Astrocyte of the hippocampus (primary cell): ENCODE results near the gene GLA.

ENCODE experiments used
- DNase-seq: peaks from one replicate; pipeline ENCODE4 v3.0.0; 2011; ENCODE audit warnings: low read depth, low spot score

GLA gene

DNA sequence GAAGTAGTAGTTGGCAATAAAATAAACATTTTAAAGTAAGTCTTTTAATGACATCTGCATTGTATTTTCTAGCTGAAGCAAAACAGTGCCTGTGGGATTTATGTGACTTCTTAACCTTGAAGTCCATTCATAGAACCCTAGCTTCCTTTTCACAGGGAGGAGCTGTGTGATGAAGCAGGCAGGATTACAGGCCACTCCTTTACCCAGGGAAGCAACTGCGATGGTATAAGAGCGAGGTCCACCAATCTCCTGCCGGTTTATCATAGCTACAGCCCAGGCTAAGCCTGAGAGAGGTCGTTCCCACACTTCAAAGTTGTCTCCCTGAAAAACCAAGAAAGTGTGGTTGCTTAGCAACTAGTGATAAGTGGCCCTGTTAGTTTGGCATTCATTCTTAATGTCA is 9.9 kb downstream of the GLA start:
- no peak for DNase-seq

DNA sequence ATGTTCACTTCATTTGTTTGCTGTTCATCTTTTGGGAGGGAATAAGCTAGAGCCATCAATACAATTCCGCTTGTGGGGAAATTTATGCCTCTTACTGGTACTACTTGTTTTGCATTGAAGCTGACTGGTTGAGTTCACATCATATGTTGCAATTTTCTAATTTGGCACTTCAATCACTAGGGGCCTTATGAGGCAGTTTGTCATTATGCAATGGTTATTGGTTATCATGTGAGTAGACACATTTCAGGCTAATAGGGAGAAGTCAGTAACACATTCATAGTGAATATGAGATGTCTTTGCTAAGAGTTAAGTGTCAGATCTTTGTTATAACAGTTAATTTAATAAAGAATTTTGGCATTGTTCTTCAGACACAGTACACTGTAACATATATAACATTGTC is 11.9 kb downstream of the GLA start:
- no peak for DNase-seq

DNA sequence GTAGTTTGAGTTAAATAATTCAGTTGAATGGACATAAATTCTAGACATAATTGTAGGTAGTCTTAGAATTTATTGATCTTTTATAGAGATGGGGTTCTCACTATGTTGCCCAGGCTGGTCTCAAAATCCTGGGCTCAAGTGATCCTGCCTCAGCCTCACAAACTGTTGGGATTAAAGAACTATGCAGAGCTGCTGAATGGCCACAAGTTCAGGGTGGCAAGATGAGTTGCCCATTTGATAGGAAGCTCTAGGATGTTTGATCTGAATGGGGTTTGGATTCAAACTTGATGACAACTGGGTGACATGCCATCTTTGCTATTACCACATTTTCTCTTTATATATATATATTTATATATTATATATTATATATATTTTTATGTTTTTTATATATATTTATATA is 13.4 kb downstream of the GLA start:
- no peak for DNase-seq

DNA sequence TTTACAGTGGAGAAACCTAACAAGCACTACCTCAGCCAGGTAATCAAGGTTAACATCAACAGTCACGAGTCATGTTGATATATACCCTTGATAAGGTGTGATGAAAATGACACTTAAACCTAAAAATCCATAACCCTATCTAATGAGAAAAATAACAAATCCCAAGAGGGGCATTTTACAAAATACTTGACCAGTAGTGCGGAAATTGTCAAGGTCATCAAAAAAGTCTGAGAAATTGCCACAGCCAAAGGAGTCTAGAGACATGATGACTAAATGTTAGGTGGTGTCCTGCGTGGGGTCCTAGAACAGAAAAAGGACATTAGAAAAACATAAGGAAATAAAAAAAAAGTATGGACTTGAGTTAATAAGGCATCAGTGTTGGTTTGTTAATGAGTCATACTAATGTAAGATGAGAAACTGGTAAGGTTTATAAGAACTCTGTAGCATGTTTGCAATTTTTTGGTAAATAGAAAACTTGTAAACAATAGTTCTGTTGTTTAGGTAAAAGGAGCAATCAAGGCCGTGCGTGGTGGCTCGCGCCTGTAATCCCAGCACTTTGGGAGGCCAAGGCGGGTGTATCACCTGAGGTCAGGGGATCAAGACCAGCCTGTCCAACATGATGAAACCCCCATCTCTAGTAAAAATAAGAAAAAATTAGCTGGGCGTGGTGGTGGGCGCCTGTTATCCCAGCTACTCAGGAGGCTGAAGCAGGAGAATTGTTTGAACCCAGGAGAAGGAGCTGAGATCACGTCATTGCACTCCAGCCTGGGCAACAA is 14.0 kb downstream of the GLA start:
- DNase-seq = no peak

DNA sequence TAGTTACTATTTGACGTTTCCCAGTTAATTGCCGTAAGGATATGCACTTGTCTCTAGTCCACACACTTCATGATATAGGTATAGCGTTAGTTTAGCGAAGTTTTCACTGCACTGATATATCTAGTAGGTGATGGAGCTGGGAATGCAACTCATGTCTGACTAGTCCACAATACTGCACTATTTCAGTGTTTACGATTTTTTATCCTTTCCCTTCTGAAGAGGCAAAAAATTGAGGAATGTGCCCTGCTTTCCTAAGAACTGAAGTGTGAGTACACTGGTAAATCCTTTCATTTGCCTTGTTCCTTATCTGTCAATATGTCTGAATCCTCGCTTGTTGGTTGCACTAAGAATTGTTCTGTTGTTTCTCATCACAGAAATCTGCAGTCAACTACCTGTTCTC is 15.9 kb downstream of the GLA start:
- DNase-seq = no peak

DNA sequence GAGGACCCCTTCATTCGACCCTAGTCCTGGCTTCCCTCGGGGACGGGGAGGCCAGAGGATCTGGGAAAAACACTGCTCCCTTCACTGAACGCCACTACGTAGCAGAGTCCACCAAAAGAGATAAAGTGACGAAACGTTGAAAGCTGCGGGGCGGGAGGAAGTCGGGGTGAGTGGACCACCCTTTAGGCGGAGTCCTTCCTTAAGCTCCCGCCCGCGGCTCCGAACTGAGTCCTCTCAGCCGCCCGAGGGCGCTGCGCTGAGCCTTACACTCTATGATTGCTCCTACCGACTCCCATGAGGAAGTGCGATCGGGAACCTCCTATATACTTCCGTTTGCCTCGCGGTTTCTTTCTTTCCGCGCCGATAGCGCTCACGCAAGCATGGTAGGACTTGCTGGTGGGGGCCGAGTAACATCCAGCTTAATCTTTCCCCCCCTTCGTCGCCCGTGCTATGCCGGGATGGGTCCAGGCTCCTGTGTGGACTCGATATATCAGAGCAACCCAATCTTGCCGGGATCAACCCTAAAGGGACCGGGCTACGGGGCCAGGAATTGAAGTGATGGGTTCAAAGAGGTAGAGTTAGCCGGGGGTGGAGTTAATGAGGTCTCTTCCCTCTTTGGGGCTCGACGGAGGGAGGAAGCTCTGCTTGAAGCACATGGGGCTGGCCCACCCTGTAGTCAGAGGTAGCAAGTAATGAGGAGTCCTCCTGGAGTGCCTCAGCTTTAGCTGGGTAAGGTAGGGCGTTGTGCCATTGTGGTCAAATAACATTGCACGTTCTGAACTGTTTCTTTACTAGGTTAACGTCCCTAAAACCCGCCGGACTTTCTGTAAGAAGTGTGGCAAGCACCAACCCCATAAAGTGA is 16.8 kb downstream of the GLA start, which contains the start of gene RPL36A:
RPL36A (plus strand) TSS at position 348 of the 862 bp plus-strand sequence; CDS start at position 381, 33 bp downstream.
- DNase-seq = peak; percentile 90

DNA sequence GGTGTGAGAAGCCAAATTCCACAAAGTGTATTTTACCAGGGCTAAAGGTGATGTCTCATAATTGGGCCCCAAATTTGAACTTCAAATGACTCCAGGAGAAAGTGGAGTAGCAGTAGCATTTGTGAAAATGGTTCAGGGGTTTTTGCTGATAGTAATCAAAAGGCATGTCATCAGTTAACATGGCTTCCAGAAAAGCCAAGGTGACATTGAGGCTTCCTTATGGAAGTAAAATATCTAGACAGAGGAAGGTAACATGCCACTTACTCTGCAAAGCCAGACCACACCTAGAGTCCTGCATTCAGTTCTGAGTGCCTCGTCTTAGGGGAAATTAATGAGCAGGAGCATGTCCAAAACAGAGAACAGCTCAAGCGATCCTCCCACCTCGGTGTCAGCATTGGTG is 19.1 kb downstream of the GLA start:
- no peak for DNase-seq

DNA sequence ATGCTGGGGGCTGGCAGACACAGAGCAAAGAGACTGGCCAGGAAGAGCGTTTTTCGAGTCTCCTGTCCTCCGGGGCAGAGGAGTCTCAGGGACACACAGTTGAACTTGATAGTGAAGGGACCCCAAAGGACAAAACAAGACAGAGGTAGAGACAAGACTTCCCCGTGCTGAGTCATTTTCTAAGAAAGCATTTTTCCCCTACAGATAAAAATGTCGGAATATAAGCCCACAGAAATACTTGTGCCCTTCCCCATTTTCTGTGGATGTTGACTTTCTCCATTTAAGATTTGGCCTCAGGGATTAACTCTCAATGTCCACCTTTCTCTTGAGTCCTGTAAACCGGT is 21.2 kb downstream of the GLA start:
- no peak for DNase-seq

DNA sequence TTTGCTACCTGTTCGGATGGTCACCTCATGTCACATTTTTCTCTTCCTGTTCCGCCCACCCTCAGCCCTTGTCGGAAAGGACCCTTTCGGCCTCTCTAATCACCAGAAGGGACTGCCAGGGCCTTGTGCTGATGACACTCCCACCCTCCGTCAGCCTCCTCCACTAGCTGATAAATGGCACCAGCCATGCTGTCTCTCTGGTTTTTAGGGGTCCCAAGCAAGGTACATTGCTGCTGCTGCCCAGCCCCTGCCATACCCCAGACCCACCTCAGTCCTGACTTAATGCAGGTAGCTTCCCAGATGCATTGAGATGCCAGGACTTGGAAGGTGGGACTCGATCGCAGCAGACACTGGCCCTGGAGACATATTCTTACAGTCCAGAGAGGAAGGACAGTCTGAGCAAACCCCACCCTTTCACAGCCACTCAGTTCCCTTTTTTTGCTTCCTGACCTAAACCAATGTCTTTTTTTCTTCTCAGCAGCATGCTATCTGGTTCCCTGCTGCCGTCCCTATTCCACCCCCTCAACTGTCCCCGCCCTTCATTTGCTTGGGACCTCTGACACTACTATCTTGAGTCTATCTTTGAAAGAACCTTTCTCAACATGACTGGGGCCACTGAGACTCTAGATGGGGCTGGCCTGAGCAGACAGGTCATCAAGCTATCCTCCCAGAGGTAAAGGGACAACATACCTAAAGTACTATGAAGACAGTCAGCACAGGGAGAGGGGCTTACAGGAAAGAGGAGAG is 21.8 kb downstream of the GLA start, which contains the start of gene BTK:
BTK (minus strand) TSS at position 397 of the 747 bp plus-strand sequence. CDS start 10,907 bp downstream, outside the sequence.
- no peak for DNase-seq

DNA sequence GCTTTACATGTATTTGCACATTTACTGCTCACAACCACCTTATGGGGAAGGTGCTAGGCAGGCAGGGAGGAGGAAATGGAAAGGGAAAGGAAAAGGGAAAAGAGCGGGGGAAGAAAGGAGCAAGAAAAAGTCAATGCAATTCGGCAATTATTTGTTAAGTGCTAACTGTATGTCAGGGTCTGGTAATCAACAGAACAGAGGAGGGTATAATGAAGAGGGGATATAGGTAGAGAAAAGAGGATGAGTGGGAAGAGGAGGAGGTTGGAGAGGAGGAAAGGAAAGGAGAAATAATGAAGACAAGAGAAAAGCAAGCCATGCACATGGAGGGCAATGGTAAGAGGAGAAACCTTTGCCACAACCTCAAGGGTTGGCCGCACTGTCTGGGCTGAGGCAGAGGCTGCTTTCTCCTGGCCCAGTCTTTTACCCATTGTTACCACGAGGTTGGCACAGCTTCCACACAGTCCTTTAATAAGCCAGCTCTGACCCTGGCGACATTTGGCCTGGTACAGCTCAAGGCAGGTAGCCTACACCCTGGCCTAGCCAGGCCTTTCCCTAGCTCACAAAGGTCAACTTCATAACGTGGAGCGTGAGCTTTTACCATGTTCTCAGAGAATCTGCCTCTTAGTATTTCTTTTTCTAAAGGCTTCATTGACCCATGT is 22.6 kb downstream of the GLA start:
- DNase-seq = no peak

DNA sequence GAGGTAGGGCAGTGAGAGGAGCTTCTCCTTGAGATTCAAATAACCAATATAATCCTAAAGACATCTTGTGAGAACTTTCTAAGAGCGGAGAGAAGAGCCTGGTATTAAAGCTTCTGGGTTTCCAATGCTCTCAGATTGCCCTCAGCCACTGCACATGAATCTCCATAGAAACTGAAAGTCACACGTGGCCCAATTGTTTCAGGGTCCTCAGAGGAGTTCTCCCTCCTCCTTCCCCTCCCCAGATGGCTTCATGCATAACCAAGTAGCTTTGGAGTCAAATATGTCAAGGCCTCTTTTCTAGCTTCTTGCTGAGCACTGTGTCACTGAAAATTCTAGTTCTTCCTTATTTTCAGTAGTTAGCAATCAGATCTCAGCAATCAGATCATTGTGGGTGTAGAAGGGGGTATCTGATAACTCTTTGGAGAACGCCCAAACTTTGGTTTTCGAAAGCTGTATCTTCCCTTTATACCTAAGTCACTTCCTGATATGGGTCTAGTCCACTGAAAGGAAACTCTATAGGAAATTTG is 24.0 kb downstream of the GLA start:
- no peak for DNase-seq

DNA sequence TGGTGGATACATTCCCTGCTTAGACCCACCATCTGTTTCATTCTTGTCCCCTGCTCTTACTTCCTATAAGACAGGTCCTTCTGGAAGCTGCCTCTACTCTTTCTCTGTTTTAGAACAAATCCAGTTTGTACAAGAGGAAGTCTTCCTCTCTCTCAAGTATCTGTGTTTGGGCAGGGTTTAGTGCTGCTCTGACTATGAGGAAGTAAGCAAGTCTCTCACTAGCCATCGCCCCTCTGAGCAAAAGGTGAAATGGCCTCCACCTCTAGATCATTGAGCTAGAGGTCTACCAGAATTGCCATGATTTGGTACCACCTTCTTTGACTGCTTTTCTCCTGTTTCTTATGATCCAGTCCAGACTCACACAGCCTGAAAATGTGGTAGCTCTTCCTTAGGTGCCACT is 30.2 kb downstream of the GLA start:
- no peak for DNase-seq

DNA sequence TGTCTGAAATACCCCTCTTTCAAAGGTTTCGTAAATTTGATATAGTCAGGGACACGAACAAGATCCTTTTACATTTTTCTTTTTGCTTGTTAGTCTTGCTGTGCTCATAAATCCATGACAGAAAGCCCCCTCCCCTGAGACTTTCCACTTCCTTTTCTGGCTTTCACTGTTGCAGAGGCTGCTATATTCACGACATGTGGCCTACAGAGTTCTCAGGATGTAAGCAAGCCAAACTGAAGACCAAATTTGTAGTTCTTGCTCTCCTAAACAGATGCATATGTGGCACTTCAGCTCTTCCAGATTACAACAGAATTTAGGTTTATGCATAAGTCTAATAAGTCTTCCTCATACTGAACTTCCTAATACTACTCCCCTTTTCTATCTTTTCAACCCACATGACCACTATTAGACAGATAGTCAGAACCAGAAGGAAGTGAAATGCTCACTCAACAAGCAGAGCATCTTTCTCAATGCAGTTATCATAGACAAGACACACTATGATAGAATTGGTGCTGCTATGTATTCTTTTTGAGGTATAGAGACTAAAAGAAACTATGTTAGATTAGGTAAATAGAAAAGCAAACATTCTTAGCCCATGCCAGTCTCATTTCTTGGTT is 36.7 kb downstream of the GLA start:
- DNase-seq = no peak

DNA sequence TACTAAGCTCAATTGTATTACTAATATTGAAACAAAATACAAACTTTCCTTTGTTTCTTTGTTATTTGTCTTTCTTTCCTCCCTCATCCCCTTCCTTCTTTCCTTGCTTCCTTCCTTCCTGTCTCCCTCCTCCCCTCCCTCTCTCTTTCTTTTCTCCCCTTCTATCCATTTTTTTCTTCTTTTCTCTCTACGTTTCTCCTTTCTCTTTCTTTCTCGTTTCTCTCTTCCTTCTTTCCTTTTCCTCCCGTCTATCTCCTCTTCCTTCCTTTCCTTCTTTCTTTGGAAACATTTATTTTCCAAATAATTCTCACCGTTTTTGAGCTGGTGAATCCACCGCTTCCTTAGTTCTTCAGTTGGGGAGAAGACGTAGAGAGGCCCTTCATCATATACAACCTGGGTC is 38.0 kb downstream of the GLA start:
- DNase-seq = no peak

DNA sequence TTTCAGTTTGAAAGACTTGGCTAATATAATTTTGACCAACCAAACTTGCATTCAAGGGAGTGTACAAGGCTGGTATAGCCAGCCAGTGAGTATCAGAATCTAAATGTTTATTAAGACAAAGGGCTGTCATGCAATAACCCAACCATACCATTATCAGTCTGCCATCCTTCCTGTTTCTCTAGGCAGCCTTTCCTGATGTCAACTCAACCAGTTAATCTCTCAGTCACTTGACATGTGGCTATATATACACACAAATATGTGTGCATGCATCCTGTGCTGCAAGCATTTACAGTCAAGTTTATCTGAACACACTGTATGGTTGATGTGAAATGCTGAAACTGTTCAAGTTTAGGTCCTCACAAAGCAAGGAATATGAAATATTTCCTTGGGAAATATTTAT is 38.9 kb downstream of the GLA start:
- DNase-seq = no peak

DNA sequence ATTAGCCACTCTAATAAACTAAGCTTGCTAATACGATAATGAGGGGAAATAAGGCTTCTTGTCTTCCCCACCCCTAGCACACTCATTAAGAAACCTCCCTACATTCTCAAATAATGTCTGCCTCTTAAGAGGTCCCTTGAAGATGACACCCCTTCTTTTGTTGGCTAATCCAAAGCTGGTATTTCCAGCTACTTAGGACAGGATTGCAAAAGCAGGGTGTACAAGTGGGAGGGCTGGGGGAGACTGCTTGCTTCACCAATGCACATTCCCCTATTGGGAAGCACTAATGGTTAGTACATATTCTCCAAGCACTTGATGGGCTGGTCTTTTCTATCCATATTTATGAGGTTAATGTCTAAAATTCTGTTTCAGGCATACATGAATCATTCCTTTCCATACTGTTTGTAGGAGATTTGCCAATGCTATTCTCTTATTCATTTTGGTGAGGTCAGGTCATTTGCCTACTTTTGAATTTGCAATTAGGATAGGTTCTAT is 42.4 kb downstream of the GLA start:
- no peak for DNase-seq

DNA sequence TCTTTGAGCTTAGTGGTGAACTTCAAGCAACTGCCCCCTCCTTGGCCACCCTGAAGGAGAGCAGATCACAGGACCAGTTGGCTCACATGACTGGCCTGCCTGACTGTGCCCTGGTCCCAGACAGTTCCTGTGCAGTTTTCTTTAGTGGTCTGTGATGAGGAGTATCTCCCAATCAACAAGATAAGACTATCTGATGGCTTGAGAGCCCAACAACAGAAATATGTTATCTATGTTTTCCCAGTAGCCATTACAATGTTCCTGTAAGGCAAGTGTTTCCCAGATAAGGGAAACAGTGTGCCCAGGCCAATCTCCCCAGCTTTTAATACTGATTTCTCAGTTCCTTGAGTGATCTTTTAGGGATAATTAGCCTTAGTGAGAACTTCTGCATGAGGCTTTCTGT is 45.0 kb downstream of the GLA start:
- DNase-seq = no peak

DNA sequence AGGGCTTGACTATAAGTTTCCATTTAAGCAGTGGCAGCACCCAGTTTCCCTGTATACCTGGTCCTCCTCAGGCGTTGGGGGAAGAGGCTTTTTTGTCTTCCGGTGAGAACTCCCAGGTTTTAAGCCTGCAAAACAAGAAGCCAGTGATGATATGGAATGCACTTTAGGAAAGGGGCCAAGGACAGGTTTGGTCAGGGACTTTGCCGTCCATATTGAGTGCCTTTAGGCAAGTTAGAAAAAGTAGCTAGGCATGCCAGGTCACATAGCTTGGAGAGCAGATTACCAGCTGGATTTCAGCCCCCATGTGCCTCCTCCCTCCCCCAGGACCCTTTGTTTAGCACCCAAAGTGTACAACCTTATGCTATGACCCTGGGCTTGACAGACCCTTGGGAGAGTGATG is 45.6 kb downstream of the GLA start:
- DNase-seq = no peak

DNA sequence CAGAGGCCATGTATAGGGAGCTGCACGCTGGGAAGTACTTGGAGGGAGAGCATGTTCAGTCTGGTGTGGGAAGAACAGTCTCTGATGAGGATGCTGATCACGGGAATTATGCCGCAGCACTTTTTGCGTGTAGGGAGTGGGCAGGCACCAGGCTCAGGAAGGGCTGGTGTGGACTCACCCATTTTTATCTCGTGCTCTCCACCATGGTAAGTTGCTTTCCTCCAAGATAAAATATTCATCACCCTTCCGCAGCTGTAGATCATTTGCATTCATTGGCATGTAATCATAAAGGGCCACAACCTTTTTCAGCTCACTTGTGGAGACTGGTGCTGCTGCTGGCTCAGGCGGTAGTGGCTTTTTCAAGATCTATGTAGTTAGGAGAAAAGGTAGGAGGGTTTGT is 47.3 kb downstream of the GLA start:
- DNase-seq = no peak

DNA sequence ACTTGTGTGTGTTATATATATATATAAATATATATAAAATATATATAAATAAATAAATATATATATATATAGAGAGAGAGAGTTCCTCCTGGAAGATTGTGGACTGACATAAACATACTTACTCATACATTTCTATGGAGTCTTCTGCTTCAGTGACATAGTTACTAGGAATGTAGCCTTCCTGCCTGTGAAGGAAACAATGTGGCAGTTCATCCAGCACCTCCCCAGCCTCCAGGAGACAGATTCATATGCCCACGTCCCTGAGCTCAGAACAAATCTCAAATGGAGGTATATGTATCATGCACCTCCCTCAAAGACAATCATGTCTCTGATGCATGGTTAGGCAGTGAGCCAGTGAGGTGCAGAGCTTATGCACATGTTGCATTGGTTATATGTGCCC is 47.8 kb downstream of the GLA start:
- no peak for DNase-seq
